Osteocyte (in vitro differentiated cells): ENCODE data around the gene RGS17. TPM values are rescaled to one million over a fixed set of nuclear protein-coding genes. Genes with fewer than 3 reads are reported as not detected.
A peak's percentile ranks its signal among the peaks of the same experiment; 100 is the strongest.

ENCODE experiments used
- DNase-seq: peaks from one replicate; pipeline ENCODE4 v3.0.0; 2021; ENCODE audit warnings: mixed read lengths; ENCODE audit not compliant: unreplicated experiment; ENCODE audit errors: extremely low spot score
- H3K27ac Mint-ChIP-seq: one replicate; pipeline ENCODE4 v1.8.0; 2021; ENCODE audit warnings: mild to moderate bottlenecking, mixed read lengths; ENCODE audit not compliant: unreplicated experiment
- H3K27me3 Mint-ChIP-seq: one replicate; pipeline ENCODE4 v1.8.0; 2021; ENCODE audit warnings: mixed read lengths; ENCODE audit not compliant: unreplicated experiment
- H3K36me3 Mint-ChIP-seq: one replicate; pipeline ENCODE4 v1.8.0; 2021; ENCODE audit warnings: mixed read lengths; ENCODE audit not compliant: unreplicated experiment
- H3K4me1 Mint-ChIP-seq: one replicate; pipeline ENCODE4 v1.8.0; 2021; ENCODE audit warnings: mixed read lengths; ENCODE audit not compliant: unreplicated experiment
- H3K4me3 Mint-ChIP-seq: one replicate; pipeline ENCODE4 v1.8.0; 2021; ENCODE audit warnings: mild to moderate bottlenecking, moderate library complexity, mixed read lengths; ENCODE audit not compliant: unreplicated experiment
- H3K9me3 Mint-ChIP-seq: one replicate; pipeline ENCODE4 v1.8.0; 2021; ENCODE audit warnings: mixed read lengths; ENCODE audit not compliant: unreplicated experiment
- total RNA-seq: library from RNA; stranded (reverse); gene quantifications from 2 replicates; pipeline ENCODE4 v1.2.1, GENCODE V29; 2021
- TF ChIP-seq, protein P1 (sequence below): fragments of 200-600 bp; sonication (generic); IDR thresholded peaks from 2 replicates; pipeline ENCODE4 v1.5.0; 2021; ENCODE audit warnings: antibody characterized with exemption, mild to moderate bottlenecking, moderate library complexity

The RGS17 gene
- total RNA-seq, 1 donor from 2014 or later: 2.9 TPM

GRCh38 chr6:153034139-153034538 lies 96.9 kb downstream of the RGS17 start:
- DNase-seq: no peak
- Mint-ChIP-seq H3K9me3 (no peaks in the 10 kb centered on the region), H3K27ac (no peak overlapping the region)

DNA sequence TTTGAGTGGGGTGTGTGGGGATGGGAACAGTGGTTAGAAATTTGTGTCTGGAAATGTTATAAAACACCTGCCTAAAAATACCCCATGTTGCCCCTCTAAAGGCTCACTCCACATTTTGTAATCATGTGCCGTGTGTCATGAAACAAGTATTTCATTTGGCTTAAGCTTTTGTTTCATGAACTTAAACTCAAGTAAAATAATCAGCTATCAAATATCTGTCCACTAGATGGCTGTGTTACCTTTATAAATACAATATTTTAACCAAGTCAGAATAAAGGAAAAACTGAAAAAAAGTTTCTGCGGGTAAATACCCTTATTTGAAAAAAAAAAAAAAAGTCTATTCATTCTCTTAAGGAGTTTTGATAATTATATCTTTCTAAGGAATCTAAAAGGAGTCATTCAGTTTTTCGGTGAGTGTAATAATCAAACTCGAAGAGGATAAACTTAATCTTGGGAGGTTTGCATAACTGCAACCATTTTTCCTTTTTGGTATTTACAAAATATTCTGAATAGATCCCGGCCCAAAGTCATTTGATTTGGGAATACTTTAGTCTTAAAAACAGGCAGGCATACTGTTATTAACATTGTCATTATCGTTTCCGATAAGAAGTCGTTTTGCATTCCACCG lies 98.7 kb downstream of the RGS17 start:
- peaks cover 10% of the 10 kb centered on the region for H3K4me1 Mint-ChIP-seq
- TF ChIP-seq, protein P1, sequence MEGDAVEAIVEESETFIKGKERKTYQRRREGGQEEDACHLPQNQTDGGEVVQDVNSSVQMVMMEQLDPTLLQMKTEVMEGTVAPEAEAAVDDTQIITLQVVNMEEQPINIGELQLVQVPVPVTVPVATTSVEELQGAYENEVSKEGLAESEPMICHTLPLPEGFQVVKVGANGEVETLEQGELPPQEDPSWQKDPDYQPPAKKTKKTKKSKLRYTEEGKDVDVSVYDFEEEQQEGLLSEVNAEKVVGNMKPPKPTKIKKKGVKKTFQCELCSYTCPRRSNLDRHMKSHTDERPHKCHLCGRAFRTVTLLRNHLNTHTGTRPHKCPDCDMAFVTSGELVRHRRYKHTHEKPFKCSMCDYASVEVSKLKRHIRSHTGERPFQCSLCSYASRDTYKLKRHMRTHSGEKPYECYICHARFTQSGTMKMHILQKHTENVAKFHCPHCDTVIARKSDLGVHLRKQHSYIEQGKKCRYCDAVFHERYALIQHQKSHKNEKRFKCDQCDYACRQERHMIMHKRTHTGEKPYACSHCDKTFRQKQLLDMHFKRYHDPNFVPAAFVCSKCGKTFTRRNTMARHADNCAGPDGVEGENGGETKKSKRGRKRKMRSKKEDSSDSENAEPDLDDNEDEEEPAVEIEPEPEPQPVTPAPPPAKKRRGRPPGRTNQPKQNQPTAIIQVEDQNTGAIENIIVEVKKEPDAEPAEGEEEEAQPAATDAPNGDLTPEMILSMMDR: peak; percentile 63
- peaks cover 4% of the 10 kb centered on the region for H3K36me3 Mint-ChIP-seq
- H3K9me3 Mint-ChIP-seq: no peaks in the 10 kb centered on the region
- DNase-seq: no peak
- H3K27me3 Mint-ChIP-seq: no peaks in the 10 kb centered on the region
- H3K27ac Mint-ChIP-seq: no peak overlapping the region
- no peak overlapping the region for H3K4me3 Mint-ChIP-seq

More at GRCh38 chr6:153034139-153034538, 96.9 kb downstream of the RGS17 start:
- Mint-ChIP-seq H3K36me3 (peaks cover 4% of the 10 kb centered on the region), H3K4me1 (peaks cover 20% of the 10 kb centered on the region), H3K4me3 (no peak overlapping the region), H3K27me3 (no peaks in the 10 kb centered on the region)
- TF ChIP-seq, protein P1: no peak

GRCh38 chr6:153031335-153031955 lies 99.6 kb downstream of the RGS17 start:
- TF ChIP-seq, protein P1: no peak
- Mint-ChIP-seq H3K9me3 (no peaks in the 10 kb centered on the region), H3K4me3 (no peak overlapping the region), H3K36me3 (peaks cover 2% of the 10 kb centered on the region), H3K4me1 (peaks cover 10% of the 10 kb centered on the region), H3K27me3 (no peaks in the 10 kb centered on the region), H3K27ac (no peak overlapping the region)
- DNase-seq: no peak

DNA sequence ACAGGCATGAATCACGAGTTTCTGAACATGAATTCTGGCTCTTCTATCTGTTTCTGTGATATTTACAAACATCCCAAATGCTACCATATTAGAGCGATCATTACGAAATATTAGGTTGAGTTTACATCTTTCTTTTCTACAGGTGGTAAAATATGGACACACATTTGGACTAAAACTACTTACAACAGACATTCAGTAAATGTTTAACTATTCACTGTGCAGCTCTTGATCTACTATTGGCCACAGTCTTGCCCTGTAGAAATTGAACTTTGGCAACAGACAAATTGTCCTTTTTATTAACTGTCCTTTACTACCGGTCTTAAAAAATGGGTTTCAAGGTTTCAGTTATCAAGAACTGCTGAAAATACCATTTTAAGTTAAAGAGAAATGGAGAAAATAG lies 102.1 kb downstream of the RGS17 start:
- Mint-ChIP-seq H3K9me3 (no peaks in the 10 kb centered on the region), H3K27ac (no peak overlapping the region), H3K27me3 (no peaks in the 10 kb centered on the region), H3K4me1 (peaks cover 10% of the 10 kb centered on the region), H3K4me3 (no peak overlapping the region), H3K36me3 (no peaks in the 10 kb centered on the region)
- DNase-seq: no peak
- TF ChIP-seq, protein P1: no peak

GRCh38 chr6:153028286-153028685 lies 102.8 kb downstream of the RGS17 start:
- no peak overlapping the region for H3K4me3 Mint-ChIP-seq
- H3K27me3 Mint-ChIP-seq: no peaks in the 10 kb centered on the region
- TF ChIP-seq, protein P1: no peak
- no peaks in the 10 kb centered on the region for H3K9me3 Mint-ChIP-seq
- H3K27ac Mint-ChIP-seq: no peak overlapping the region
- no peak for DNase-seq
- H3K36me3 Mint-ChIP-seq: no peaks in the 10 kb centered on the region
- H3K4me1 Mint-ChIP-seq: peaks cover 10% of the 10 kb centered on the region
